Uterus (tissue), 4 donors: ENCODE measurements around the gene NPR1. TPM values are rescaled to one million over a fixed set of nuclear protein-coding genes. Genes with fewer than 3 reads are reported as not detected.

Source experiments
- DNase-seq, 2 donors: peaks; one replicate each; pipeline ENCODE4 v3.0.0-alpha.2; 2019 to 2020
- H3K27ac ChIP-seq, 2 donors: fragments of 200-600 bp; sonication (generic); 1 replicate in 1 of 2; 2 replicates in 1 of 2; pipeline ENCODE4 v1.5.1; 2016 to 2018
- H3K27me3 ChIP-seq, 2 donors: fragments of 200-600 bp; sonication (generic); one replicate each; pipeline ENCODE4 v1.5.1; 2018 to 2019; ENCODE audit warnings: control low read depth in 1 of 2
- H3K36me3 ChIP-seq, 2 donors: fragments of 200-600 bp; sonication (generic); one replicate each; pipeline ENCODE4 v1.5.1; 2019; ENCODE audit warnings: control low read depth in 1 of 2
- H3K4me1 ChIP-seq, 2 donors: fragments of 200-600 bp; sonication (generic); one replicate each; pipeline ENCODE4 v1.5.1; 2018 to 2019; ENCODE audit warnings: control low read depth in 1 of 2
- H3K4me3 ChIP-seq, 2 donors: fragments of 200-600 bp; sonication (generic); 1 replicate in 1 of 2; 2 replicates in 1 of 2; pipeline ENCODE4 v1.5.1; 2018 to 2019; ENCODE audit warnings: mild to moderate bottlenecking in 1 of 2
- H3K9me3 ChIP-seq, 2 donors: fragments of 200-600 bp; sonication (generic); one replicate each; pipeline ENCODE4 v1.5.1; 2019; ENCODE audit warnings: control low read depth in 1 of 2
- CTCF ChIP-seq, 4 experiments: fragments of 200-600 bp in 2 of 4; fragments of 450-650 bp in 2 of 4; sonication (generic) in 2 of 4; IDR thresholded peaks; one replicate each; pipeline ENCODE4 v1.5.1; 2016 to 2019; ENCODE audit warnings: antibody characterized with exemption in 4 of 4, mild to moderate bottlenecking in 2 of 4, moderate library complexity in 1 of 4
- POLR2A ChIP-seq, 2 donors: fragments of 450-650 bp; IDR thresholded peaks; one replicate each; pipeline ENCODE4 v1.6.1; 2016; ENCODE audit warnings: antibody characterized with exemption in 2 of 2, mild to moderate bottlenecking in 1 of 2, moderate library complexity in 1 of 2
- intact Hi-C: fragments of 100-400 bp; cut with DNase I; formaldehyde crosslinking; loops from one replicate; pipeline ENCODE4 v1.15.1; 2023; ENCODE audit warnings: low total_unique reads
- total RNA-seq, 4 donors: library from RNA; depleted of rRNA in 3 of 4; stranded (reverse); fragments of >200 nt in 3 of 4; gene quantifications; one replicate each; pipeline versions ENCODE4 v1.1.0 to v1.2.4, GENCODE V29; 2014 to 2023
- donor health status: DM: yes; HTN: yes; CAD: no.

Gene NPR1
- total RNA-seq, 4 donors from 2014 or later = 34.1 to 74.0 (median 50.8) TPM

GRCh38 chr1:153643100-153643499 lies 35.4 kb upstream of the NPR1 start:
- no peak for TF ChIP-seq POLR2A (IDR thresholded peaks at IDR 0.05)
- TF ChIP-seq CTCF (IDR thresholded peaks at IDR 0.05) = no peak

GRCh38 chr1:153643816-153644215 lies 34.7 kb upstream of the NPR1 start:
- Histone ChIP-seq H3K4me1 (no peaks in the 10 kb centered on the region), H3K4me3 (no peak overlapping the region), H3K27me3 (no peaks in the 10 kb centered on the region), H3K27ac (peak overlapping the region; percentile 1 to 54), H3K36me3 (peaks cover 0 to 3% of the 10 kb centered on the region in 2 donors), H3K9me3 (no peaks in the 10 kb centered on the region)
- no peak for TF ChIP-seq POLR2A (IDR thresholded peaks at IDR 0.05)
- TF ChIP-seq CTCF (IDR thresholded peaks at IDR 0.05) = no peak
- DNase-seq = no peak
- intact Hi-C loops = no loop called here

More at GRCh38 chr1:153643100-153643499, 35.4 kb upstream of the NPR1 start:
- Histone ChIP-seq H3K4me1 (no peaks in the 10 kb centered on the region), H3K36me3 (peaks cover 0 to 3% of the 10 kb centered on the region in 2 donors), H3K4me3 (no peak overlapping the region), H3K27me3 (no peaks in the 10 kb centered on the region), H3K27ac (peak overlapping the region in 1 of 2 donors; percentile 54), H3K9me3 (no peaks in the 10 kb centered on the region)
- no peak for DNase-seq
- intact Hi-C loops = no loop called here

- Histone ChIP-seq H3K27ac (no peak overlapping the region), H3K27me3 (no peaks in the 10 kb centered on the region), H3K4me3 (no peak overlapping the region), H3K36me3 (no peaks in the 10 kb centered on the region), H3K9me3 (no peaks in the 10 kb centered on the region), H3K4me1 (no peaks in the 10 kb centered on the region)
- no peak for DNase-seq
- intact Hi-C loops = no loop called here
- no peak for TF ChIP-seq POLR2A (IDR thresholded peaks at IDR 0.05)
- no peak for TF ChIP-seq CTCF (IDR thresholded peaks at IDR 0.05)
Measured at GRCh38 chr1:153646672-153647345, 31.7 kb upstream of the NPR1 start.

GRCh38 chr1:153647346-153647714 lies 31.2 kb upstream of the NPR1 start:
- Histone ChIP-seq H3K27me3 (no peaks in the 10 kb centered on the region), H3K4me1 (no peaks in the 10 kb centered on the region), H3K36me3 (no peaks in the 10 kb centered on the region), H3K27ac (no peak overlapping the region), H3K4me3 (no peak overlapping the region), H3K9me3 (no peaks in the 10 kb centered on the region)
- intact Hi-C loops = no loop called here
- no peak for DNase-seq
- TF ChIP-seq CTCF (IDR thresholded peaks at IDR 0.05) (no peak), POLR2A (IDR thresholded peaks at IDR 0.05) (no peak)

GRCh38 chr1:153648000-153648643 lies 30.4 kb upstream of the NPR1 start:
- intact Hi-C loops = no loop called here
- Histone ChIP-seq H3K4me3 (no peak overlapping the region), H3K9me3 (no peaks in the 10 kb centered on the region), H3K4me1 (no peaks in the 10 kb centered on the region), H3K27me3 (no peaks in the 10 kb centered on the region), H3K27ac (no peak overlapping the region), H3K36me3 (no peaks in the 10 kb centered on the region)
- TF ChIP-seq POLR2A (IDR thresholded peaks at IDR 0.05) (no peak), CTCF (IDR thresholded peaks at IDR 0.05) (no peak)
- no peak for DNase-seq
